Retina (tissue), 1 donor: ENCODE data around the gene DTX1.
A peak's percentile ranks its signal among the peaks of the same experiment; 100 is the strongest.
"Not testable (repeated sequence)": the region's sequence is repeated elsewhere in the genome, so short reads cannot be mapped to it uniquely, and the experiment has no call there.

Experiments used
- DNase-seq: peaks from one replicate; pipeline ENCODE4 v3.0.0-alpha.2; 2016

DTX1 gene

DNA sequence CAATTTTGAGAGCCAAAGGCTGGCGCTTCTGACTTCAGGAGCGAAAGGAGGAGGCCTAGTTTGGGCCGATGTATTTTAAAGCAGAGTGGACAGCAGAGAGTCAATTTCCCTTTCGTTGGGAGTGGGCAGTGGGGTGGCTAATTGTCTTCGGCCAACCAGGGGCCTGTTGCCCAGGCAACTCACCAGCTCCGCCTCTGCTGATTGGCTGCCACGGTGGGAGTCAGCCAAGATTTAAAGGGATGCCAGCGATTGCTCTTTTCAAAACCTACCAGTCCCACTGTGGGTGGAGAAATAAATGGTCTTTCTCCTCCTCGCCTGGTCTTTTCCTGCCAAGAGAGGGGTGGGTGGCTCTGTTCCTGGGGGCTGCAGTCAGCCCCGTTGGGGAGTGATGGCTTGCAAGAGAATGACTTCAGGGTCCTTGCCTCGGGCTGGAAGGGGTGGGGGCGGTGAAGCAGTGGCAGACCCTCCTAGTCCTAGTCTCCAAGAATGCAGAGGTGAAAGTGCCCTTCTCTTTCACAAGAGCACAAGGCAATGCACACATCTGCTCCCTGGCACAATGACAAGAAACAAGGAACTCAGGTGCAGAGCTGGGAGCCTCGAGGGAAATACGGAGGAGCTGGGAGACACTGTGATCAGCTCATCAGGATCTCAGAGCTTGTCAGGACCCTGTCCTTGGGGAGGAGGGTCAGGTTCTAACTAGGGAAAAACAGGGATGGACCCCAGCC, 41.3 kb downstream of the DTX1 start:
- peak; percentile 74 for DNase-seq

- DNase-seq, result peak; percentile 86
Measured at GRCh38 chr12:113098441-113099028, 42.0 kb downstream of the DTX1 start.

DNA sequence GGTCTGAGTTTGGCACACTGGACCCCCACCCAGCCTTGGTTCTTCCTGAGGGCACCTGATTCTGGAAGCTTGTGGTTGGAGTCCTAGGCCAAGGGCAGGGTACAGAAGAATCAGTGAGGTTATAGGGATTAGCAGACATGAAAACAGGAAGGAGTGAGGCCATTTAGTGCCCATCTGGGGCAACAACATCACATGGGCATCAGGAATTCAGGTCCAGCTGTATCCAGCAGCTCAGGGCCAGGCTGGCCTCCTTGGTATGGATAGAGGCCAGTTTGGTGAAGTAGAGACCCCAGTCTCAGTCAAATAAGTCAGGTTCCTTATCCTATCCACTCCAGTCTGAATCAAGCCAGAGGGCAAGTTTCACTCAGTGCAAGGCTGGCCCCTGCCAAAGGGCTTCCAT, 42.8 kb downstream of the DTX1 start:
- no peak for DNase-seq

DNA sequence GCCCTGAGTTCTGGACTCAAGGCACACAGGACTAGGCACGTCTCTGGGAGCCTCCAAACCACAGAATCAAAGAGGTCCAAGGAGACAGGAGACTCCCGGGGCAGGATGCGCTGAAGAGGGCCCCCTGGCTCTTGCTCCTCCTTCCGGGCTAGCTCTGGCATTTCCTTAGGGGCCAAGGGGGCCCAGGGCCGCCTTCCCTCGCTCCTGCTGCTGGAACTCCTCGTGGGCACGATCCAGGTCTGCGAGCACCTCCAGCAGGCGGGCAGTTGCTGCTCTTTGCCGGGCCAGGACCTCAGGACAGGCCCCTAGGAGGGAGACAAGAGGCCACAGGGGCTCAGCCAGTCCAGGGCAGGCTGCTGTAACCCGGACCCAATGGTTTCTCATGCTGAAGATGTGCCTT, 43.2 kb downstream of the DTX1 start:
- no peak for DNase-seq

- DNase-seq, result no peak
Measured at GRCh38 chr12:113101751-113102150, 45.2 kb downstream of the DTX1 start.

- no peak for DNase-seq
Measured at GRCh38 chr12:113102811-113103210, 46.3 kb downstream of the DTX1 start.

- DNase-seq, result no peak
Measured at GRCh38 chr12:113103756-113104450, 47.4 kb downstream of the DTX1 start.

DNA sequence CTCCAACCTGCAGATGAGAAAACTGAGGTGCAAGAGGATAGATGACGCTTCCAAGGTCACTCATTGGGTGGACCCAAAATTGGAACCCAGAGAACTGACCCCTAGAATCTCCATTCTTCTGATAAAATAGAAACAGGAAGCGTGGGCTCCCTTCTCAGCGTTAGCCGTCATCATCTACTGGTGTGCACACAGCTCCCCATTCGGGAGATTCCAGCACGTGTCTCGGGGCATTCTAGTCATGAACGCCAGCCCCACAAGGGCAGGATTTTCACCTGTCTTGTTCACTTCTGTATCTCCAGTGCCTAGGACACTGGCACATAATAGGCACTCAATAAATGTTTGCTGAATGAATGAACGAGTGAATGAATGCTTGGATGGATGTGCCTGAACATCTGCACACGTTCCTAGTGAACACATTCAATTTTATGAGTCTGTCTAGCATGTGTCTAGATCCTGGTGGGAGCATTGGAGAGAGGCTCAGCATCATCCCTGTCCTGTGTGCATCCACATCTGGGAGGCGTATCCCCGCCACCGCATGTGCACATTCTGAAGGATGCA, 48.5 kb downstream of the DTX1 start:
- no peak for DNase-seq

GRCh38 chr12:113105606-113106271, 49.2 kb downstream of the DTX1 start:
- DNase-seq, result no peak

DNA sequence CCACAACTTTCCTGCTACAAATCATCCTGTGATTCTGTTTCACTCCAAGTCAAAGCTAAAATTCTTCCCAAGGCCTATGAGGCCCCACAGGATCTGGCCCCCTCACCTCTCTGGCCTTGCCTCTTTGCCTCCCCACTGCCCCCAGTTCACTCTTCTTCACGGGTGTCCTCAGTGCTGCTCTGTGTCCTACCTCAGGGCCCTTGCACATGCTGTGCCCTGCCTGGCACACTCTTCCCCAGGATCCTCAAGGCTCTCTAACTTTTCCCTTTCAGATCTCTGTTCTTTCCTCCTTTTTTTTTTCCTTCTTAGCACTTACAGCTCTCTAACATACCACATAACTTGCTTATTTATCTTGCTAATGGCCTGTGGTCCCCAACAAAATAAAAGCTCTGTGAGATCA, 49.8 kb downstream of the DTX1 start:
- DNase-seq, result no peak

- DNase-seq, result no peak
Measured at GRCh38 chr12:113108308-113108707, 51.8 kb downstream of the DTX1 start.

DNA sequence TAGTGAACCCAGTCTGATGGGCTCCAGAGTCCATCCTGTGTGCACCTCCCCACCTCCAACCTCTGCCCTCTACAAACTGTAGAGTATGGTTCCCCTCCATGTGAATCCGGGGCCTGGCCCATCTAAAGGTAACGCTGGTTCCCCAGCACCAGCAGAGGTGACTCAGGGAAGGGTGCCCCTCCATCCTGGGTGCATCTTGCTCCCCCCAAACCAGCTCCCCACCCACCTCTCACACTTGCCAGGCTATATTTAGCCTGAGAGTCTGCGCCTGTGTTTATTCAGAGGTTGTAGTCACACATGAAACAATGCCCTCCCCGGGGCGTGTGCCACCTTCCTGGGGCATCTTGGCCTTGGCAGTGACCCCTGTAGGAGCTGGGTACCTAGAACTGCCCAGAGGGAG, 52.8 kb downstream of the DTX1 start:
- DNase-seq, result no peak

DNA sequence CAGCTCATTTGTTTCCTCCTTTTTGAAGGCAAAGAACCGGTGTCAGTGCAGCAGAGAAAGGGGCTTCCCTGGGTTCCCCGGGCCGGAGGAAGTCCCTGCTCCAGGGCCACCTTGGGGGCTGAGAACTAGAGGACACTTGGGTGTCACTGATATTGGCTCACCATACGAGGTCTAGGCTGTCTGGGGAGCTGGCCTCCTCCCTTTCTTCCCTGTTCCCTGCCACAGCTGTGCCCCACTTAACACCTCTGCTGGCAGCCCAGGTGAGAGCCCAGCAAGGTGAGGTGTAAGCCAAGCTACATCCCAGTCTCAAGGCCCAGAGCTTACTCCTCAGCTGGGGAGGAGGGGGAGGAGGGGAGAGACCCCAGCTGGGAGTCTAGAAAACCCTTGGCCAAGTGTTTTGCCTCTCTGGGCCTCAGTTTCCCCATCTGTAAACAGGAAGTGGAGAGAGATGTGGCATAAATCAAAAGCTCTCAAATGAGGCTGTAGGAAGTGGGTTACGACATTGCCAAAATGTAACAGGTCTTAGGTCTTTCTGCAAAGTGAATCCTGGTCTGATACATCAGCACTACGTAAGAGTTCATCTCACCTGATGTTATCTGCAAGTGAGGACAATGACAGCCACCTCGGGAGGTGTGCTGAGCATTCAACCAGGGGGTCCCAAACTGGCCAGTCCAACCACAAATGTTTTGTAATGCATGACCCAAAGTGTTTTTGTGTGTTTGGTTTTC, 53.5 kb downstream of the DTX1 start:
- DNase-seq, result no peak

DNA sequence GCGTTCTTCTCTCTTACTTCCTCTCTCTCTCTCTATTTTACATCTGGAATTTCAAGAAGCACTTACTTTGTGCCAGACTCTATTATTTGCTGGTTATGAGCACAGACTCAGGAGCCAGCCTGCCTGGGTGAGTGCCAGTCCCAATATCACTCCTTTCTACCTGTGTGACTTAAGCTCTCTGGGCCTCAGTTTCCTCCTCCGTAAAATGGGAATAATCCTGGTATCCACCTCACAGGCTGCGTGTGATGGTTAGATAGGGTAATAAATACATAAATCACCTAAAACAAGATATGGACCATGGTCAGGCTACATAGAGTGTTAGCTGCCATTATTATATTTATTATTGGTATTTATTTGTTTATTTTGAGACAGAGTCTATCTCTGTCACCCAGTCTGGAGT, 54.7 kb downstream of the DTX1 start:
- no peak for DNase-seq

DNA sequence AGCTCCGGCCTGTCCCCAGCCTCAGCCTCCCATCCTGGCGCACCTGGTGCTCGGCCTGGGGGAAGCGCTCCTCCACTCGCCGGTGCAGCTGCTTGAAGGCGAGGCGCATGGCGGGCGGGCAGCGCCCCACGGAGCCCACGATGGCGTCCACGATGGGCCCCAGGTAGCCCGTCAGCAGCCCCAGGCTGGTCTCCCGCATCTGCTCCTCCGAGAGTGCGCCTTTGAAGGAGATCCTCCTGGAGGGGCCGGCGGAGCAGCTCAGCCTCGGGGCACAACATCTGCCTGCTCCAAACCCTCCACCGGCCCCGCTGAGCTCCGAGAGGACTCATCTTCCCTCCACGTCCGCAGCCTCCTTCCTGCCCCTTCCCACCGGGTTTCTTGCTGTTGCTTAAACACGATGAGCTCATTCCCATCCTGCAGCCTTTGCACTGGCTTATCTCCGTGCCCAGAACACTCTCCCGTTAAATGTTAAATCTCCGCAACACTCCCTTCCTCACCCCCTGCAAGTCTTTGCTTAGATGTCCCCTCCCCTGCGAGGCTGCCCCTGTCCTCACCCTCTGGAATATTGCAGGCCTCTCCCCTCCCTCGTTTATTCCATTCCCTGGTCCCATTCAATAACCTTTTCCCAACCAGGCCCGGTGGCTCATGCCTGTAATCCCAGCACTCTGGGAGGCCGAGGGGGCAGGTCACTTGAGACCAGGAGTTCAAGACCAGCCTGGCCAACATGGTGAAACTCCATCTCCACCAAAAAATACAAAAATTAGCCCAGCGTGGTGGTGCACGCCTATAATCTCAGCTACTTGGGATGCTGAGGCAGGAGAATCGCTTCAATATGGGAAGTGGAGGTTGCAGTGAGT, 55.7 kb downstream of the DTX1 start:
- no peak for DNase-seq

- no peak for DNase-seq
Measured at GRCh38 chr12:113113397-113113796, 56.9 kb downstream of the DTX1 start.

GRCh38 chr12:113114447-113115178, 58.1 kb downstream of the DTX1 start:
- no peak for DNase-seq

DNA sequence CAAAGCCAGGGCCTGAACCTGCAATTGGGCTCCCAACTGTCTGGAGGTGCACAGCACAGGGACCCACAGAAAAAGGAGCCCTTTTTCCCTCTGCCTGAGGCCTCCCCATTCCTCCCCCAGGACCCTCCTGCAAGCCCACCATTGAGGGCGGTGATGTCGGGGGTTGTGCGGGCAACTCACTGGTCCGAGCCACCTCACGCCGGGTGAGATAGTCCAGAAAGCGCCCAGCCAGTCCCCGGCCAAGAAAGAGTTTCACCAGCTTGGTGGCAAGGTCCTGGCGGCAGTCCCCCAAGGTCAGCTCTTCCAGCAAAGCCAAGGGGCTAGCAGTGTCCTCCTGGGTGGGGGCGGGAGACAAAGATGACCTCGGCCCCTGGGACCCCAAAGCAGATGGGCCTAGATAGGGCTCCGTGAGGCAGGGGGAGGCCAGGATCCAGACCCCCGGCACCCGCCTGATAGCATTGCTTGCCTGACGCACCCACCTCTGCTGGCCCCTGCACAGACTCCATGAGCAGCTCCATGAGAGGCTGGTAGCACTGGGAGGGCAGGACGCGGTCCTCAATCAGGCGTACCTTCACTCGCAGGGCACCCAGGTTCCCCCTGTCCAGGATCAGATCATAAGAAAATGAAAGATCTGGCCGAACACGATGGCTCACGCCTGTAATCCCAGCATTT, 59.1 kb downstream of the DTX1 start:
- no peak for DNase-seq

- DNase-seq, result no peak
Measured at GRCh38 chr12:113116875-113117274, 60.3 kb downstream of the DTX1 start.

GRCh38 chr12:113117684-113118083, 61.2 kb downstream of the DTX1 start:
- not testable (repeated sequence) for DNase-seq
